ENCODE measurements around the gene OSBPL9. TPM values are rescaled to one million over a fixed set of nuclear protein-coding genes. Genes with fewer than 3 reads are reported as not detected.
"Not testable (repeated sequence)": the region's sequence is repeated elsewhere in the genome, so short reads cannot be mapped to it uniquely, and the experiment has no call there.

OSBPL9 gene
- total and polyA plus RNA-seq, 8 donors = 63.1 to 139 (median 114) TPM

- no peaks in the 10 kb centered on the region for H3K27me3 ChIP-seq
- H3K4me3 ChIP-seq = no peak overlapping the region
- H3K4me1 ChIP-seq = no peaks in the 10 kb centered on the region
- peaks cover 0 to 100% of the 10 kb centered on the region in 2 donors for H3K36me3 ChIP-seq
- TF ChIP-seq, protein P1, sequence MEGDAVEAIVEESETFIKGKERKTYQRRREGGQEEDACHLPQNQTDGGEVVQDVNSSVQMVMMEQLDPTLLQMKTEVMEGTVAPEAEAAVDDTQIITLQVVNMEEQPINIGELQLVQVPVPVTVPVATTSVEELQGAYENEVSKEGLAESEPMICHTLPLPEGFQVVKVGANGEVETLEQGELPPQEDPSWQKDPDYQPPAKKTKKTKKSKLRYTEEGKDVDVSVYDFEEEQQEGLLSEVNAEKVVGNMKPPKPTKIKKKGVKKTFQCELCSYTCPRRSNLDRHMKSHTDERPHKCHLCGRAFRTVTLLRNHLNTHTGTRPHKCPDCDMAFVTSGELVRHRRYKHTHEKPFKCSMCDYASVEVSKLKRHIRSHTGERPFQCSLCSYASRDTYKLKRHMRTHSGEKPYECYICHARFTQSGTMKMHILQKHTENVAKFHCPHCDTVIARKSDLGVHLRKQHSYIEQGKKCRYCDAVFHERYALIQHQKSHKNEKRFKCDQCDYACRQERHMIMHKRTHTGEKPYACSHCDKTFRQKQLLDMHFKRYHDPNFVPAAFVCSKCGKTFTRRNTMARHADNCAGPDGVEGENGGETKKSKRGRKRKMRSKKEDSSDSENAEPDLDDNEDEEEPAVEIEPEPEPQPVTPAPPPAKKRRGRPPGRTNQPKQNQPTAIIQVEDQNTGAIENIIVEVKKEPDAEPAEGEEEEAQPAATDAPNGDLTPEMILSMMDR (IDR thresholded peaks at IDR 0.05) = no peak
- ATAC-seq = no peak
- no peaks in the 10 kb centered on the region for H3K9me3 ChIP-seq
- intact Hi-C loops (cut with DNase I) = no loop called here
- DNase-seq = no peak
- H3K27ac ChIP-seq = no peak overlapping the region
These were observed 197.6 kb downstream of the OSBPL9 start for GRCh38 chr1:51814513-51814912.

GRCh38 chr1:51818487-51818886 lies 201.6 kb downstream of the OSBPL9 start:
- no peaks in the 10 kb centered on the region for H3K9me3 ChIP-seq
- no peaks in the 10 kb centered on the region for H3K4me1 ChIP-seq
- H3K4me3 ChIP-seq = no peak overlapping the region
- ATAC-seq (no peak), DNase-seq (no peak)
- TF ChIP-seq, protein P1 (IDR thresholded peaks at IDR 0.05) = no peak
- no peak overlapping the region for H3K27ac ChIP-seq
- H3K36me3 ChIP-seq = peaks cover 0 to 99% of the 10 kb centered on the region in 2 donors
- H3K27me3 ChIP-seq = no peaks in the 10 kb centered on the region
- intact Hi-C loops (cut with DNase I) = no loop called here

DNA sequence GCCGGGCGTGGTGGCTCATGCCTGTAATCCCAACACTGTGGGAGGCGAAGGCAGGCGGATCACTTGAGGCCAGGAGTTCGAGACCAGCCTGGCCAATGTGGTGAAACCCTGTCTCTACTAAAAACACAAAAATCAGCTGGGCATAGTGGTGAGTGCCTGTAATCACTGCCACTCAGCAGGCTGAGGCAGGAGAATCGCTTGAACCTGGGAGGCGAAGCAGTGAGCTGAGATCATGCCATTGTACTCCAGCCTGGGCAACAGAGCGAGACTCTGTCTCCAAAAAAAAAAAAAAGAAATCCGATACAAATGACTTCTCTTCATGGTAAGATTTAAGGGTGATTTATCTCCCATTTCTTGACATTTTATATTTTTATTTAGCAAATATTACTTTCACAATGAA lies 202.1 kb downstream of the OSBPL9 start:
- H3K27me3 ChIP-seq; intact Hi-C loops (cut with DNase I); DNase-seq; H3K4me3 ChIP-seq; H3K27ac ChIP-seq; H3K4me1 ChIP-seq; H3K9me3 ChIP-seq; ATAC-seq: not testable (repeated sequence)
- peaks cover 0 to 99% of the 10 kb centered on the region in 2 donors for H3K36me3 ChIP-seq

GRCh38 chr1:51819810-51820209 lies 202.9 kb downstream of the OSBPL9 start:
- Histone ChIP-seq H3K27me3 (no peaks in the 10 kb centered on the region), H3K4me1 (no peaks in the 10 kb centered on the region), H3K4me3 (no peak overlapping the region), H3K36me3 (peaks cover 0 to 99% of the 10 kb centered on the region in 2 donors), H3K27ac (no peak overlapping the region), H3K9me3 (no peaks in the 10 kb centered on the region)
- TF ChIP-seq, protein P1 (IDR thresholded peaks at IDR 0.05) = no peak
- no peak for DNase-seq
- no peak for ATAC-seq
- intact Hi-C loops (cut with DNase I) = no loop called here

DNA sequence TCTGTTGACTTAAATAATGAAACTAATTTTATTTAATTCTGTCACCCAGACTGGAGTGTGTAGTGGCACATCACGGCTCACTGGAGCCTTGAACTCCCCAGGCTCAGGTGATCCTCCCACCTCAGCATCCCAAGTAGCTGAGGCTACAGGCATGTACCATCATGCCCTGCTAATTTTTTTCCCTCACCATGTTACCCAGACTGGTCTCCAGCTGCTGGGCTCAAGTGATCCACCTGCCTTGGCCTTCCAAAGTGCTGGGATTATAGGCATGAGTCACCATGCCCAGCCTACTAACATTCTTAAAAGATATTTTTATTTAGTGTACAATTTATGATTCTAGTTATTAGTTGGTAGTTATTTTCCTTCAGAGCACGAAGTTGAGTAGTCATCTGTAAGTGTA lies 212.2 kb downstream of the OSBPL9 start:
- Histone ChIP-seq H3K36me3 (peaks cover 0 to 84% of the 10 kb centered on the region in 2 donors), H3K4me1 (no peaks in the 10 kb centered on the region), H3K27me3 (no peaks in the 10 kb centered on the region), H3K27ac (no peak overlapping the region), H3K9me3 (no peaks in the 10 kb centered on the region), H3K4me3 (no peak overlapping the region)
- intact Hi-C loops (cut with DNase I) = no loop called here
- TF ChIP-seq, protein P1 (IDR thresholded peaks at IDR 0.05) = no peak
- no peak for DNase-seq
- ATAC-seq = no peak

DNA sequence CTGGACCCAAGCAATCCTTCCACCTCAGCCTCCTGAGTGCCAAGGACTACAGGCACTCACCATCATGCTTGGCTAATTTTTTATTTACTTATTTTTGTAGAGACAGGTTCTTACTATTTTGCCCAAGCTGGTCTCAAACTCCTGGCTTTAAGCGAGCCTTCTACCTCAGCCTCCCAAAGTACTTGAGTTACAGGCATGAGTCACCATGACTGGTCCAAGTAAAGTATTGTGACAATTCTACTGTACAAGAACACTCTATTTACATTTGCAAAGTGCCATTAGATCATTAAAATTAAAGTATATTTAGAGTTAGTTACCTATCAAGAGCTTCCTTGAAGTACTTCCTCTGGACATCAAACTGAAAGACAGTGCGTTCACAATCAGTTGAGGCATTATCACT lies 216.8 kb downstream of the OSBPL9 start:
- Histone ChIP-seq H3K4me1 (no peaks in the 10 kb centered on the region), H3K36me3 (peaks cover 0 to 77% of the 10 kb centered on the region in 2 donors), H3K9me3 (no peaks in the 10 kb centered on the region), H3K27ac (no peak overlapping the region), H3K4me3 (no peak overlapping the region), H3K27me3 (no peaks in the 10 kb centered on the region)
- DNase-seq (no peak), ATAC-seq (no peak)
- intact Hi-C loops (cut with DNase I) = no loop called here
- TF ChIP-seq, protein P1 (IDR thresholded peaks at IDR 0.05) = no peak
